HG03159 (cell line): ENCODE data around the gene FRMPD4.

ENCODE experiments used
- ATAC-seq: cut with Tn5 transposase; IDR thresholded peaks from one replicate; pipeline ENCODE4 v1.9.1; 2021; ENCODE audit warnings: mild to moderate bottlenecking, moderate library complexity; ENCODE audit not compliant: unreplicated experiment

FRMPD4 gene

DNA sequence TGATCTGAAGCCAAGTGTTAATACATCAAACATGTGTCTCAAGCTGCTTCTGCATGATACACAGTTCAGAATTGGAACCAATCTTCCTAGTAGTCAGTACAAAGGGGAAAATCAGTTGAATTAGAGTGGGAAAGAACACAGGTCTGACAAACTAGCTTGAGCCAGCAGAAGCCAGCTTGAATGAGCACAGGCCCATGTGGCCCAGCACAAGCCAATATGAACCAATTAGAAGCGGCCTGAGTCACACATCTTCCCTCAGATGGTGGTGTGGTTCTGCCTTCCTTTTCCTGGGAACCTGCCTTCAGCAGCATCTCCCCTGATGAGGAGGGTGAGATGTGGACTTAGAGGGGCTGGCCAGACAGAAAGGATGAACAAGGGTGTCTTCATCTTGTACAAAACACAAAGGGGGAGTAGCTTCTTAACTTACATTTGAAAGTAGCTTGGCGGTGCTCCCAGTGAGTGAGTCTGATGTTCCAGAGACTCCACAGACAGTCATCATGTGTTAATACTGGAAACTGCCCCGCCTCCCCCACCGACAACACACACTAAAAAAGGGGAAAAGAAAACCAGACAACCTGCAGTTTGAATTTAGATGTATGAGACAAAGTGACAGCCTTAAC is 72.0 kb downstream of the FRMPD4 start:
- no peak for ATAC-seq

DNA sequence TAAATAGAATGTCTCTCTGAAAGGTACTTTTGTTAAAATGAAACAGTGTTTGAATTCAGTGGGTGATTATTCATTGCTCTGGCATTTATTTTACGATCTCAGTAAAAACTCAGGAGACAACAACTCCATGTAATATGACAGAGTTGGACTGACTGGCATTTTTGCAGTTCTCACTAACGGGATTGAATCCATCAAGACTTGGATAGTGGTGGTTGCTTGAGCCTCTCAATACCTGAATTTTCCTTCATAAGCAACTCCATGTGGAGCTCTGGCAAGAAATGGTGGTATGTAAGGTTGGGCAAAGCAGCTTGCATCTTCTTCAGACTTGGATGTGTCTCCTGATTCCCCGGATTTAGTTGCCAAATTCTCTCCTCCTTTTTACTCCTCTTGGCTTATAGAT is 72.7 kb downstream of the FRMPD4 start:
- no peak for ATAC-seq

DNA sequence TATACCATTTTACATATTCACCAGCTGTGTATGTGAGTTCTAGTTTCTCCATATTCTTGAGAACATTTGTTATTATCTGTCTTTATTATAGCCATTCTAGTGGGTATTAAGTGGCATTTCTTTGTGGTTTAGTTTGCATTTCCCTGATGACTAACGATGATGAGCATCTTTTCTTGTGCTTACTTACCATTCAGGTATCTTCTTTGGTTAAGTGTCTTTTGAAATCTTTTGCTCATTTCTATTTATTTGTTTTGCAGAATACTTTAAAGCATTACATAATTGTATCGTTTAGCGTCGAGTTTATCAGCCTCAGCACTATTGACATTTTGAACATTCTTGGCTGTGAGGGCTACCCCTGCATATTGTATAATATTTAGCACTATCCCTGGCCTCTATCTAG is 85.4 kb downstream of the FRMPD4 start:
- ATAC-seq: no peak

DNA sequence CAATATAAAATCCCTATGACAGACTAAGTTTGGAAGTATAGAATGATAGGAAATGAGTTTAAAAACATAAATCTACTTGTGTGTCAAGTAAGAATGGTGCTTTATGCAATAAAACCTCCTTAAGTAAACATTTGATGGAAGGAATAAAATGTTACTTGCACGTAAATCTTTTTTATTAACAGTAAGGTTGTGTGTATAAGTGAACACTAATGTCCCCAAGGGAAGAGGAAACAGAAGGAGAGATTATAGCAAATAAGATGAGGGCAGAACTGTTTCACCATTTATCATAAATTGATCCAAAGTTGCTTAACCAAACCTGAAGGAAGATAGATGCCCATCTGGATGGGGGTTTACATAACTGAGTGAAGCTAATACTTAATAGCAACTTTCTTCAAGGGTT is 86.8 kb downstream of the FRMPD4 start:
- ATAC-seq: no peak

DNA sequence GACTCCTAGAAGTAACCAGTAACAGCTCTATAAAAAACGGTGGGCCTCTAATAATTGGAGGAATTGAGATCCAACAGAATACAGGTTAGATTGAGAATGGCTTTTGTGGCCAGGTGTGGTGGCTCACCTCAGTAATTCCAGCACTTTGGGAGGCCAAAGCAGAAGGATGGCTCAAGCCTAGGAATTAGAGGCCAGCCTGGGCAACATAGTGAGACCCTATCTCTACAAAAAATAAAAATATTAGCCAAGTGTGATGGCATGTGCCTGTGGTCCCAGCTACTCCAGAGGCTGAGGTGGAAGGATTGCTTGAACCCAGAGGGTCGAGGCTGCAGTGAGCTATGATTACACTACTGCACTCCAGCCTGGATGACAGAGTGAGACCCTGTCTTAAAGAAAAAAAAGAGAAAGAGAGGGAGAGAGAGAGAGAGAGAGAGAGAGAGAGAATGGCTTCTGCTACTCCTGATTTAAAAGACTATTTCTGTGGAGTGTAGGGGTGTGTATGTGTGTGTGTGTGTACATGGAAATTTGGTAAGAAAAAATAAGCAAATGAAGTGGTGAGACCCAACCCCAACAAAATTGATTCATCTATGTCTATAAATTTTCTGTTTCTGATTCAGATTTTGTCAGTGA is 89.3 kb downstream of the FRMPD4 start:
- no peak for ATAC-seq

DNA sequence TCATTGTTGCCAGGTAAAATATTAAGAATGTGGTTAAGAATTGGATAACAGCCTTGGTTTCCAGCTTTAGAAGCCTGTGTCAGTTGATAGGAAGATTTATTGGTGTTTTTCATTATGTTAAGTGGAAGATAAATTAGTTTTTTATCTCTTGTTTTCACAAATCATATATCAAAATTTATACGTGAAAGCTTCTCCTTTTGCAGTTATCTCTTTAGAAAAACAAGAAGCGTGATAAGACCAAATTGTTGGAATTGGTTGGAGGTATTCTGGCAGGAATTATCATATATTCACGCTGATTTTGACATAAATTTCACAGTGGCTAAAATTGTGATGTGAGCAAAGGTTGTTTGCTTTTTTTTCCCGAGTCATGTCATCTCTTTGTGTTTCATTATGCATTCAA is 90.6 kb downstream of the FRMPD4 start:
- no peak for ATAC-seq

DNA sequence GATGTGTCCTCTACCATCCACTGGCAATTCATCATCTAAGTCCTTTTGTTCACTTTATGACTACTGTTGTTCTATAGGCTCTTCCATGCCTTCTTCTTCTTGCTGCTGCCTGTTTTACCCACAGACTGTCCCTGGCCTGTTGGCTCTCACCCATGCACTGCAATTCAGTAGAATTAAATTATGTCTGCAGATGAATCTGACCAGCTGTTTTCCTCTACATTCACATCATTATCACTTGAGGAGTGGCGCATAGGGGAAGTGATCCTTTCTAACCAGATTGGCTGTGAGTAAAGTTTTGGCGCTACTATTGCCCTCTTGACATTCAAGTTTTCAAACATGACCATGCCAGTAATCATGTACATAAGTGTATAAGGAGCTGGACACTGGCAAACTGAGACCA is 91.7 kb downstream of the FRMPD4 start:
- ATAC-seq: no peak

DNA sequence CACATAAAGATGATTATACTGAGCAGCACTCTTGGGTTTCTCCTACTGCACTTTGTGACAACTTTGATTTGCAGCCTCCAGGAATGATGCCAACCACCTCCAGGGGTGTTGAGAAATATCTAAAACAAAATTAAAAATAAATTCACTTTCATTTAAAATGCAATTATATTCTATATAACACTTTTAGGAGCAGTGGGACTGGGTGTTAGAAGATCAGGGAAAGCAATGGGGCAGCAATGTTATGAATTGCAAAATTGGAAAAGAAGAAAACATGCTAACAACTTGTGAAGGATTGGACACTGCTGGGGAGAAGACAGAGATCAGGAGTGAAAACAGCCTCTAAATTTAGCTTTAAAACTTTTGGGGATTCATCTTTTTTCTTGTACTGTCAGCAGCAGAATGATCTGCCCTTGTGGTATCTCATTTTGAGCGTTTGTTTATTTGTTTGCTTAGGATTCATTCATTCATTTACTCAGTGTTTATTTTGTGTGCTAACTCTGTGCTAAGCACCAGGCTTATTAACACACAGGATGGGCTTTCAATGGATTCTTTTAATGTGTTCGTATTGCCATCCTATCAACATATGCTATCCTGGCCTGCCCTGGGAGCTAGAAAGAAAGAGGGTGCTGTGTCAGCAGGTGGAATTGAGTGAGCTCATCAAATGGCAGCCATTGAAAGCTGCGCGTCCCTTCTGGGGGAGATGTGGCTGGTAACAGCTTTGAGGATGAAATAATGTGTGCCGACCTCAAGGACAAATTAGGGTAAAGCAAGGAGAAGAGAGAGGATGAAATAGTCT is 96.5 kb downstream of the FRMPD4 start:
- ATAC-seq: no peak

DNA sequence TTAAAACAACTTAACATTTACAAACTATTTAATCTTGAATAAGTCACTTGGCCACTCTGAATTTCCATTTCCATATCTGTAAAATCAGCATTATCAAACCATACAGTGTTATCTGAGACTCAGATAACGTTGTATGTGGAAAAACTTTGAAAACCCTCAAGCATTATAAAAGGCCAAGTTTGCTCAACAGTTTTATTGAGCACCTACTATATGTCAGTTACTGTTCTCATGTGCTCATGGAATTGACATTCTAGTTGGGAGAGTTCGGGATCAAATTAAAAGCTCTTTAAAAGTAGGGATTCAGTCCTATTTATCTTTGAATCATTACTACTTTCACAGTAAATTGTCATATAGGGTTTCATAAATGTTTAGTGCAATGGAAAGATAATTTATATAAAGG is 97.9 kb downstream of the FRMPD4 start:
- no peak for ATAC-seq

DNA sequence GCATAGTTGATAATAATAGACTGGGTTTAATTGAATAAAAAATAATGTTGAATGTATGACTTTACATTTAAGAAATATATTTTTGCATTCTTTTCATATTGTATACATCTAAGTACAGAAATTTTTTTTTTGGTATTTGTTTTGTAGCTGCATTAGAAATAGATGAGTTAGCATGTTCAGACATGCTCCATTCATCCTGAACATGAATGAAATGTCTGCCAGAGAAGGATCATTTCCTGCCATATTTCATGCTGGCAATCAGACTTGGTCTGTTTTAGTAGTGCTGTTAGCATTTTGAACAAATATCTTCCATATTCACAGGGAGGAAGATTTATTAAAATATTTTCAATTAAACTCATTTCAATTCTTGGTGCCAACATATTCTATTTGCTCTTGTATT is 98.9 kb downstream of the FRMPD4 start:
- no peak for ATAC-seq

DNA sequence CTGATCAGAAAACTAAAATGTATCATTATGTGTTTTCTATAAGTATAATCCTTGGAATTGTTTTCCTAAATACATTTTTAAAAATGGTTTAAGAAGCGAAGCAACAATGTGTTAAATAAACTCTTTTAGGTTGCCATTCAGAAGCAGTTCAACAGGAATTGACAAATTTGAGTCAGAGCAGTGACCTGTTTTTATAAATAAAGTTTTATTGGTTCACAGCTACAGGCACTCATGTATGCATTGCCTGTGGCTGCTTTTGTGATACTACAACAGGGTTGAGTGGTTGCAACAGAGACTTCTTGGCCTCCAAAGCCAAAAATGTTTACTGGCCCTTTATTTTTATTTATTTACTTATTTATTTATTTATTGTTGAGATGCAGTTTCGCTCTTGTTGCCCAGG is 99.5 kb downstream of the FRMPD4 start:
- ATAC-seq: no peak

DNA sequence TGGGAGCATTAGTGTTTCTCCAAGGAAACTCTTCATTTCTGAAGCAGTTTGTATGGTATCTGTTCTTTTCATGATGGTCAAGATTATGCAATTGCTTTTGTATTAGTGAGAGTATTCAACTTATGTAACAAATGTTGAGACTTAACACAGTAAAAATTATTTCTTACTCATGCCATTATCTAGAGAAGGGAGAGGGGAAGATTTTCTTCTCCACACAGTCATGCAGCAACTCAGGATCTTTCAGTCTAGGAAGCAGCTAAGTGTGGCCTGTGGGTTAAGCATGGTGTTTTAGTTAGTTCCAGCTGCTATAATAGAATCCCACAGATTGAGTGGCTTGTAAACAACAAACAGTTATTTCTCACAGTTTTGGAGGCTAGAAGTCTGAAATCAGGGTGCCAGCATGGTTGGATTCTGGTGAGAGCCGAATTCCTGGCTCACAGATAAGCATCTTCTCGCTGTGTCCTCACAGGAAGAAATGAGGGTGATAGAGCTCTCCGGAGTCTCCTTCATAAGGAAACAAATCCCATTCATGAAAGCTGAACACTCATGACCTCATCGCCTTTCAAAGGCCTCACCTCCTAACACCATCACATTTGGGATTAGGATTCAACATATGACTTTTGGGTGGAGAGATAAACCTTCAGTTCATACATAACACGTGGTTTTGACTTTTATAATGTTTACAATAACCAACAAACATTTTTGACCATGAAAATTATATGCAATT is 101.2 kb downstream of the FRMPD4 start:
- ATAC-seq: no peak

DNA sequence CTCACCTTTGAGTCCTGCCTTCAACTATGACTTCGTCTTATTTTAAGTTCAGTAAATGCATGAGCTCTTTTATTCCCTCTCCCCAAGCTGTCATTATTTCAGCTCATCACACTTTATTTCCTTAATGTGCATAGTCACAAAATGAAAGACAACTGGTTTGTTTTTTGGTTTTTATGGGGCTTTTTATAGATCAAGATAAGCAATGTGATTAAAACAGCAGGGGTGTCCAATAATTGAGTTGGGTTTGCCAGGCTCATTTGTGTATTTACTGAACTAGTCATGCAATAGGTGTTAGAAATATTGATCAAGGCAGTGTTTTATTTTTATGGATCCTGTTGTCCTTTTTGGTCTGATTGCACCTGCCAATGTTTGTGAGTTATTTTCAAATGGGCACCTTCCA is 102.2 kb downstream of the FRMPD4 start:
- ATAC-seq: no peak

DNA sequence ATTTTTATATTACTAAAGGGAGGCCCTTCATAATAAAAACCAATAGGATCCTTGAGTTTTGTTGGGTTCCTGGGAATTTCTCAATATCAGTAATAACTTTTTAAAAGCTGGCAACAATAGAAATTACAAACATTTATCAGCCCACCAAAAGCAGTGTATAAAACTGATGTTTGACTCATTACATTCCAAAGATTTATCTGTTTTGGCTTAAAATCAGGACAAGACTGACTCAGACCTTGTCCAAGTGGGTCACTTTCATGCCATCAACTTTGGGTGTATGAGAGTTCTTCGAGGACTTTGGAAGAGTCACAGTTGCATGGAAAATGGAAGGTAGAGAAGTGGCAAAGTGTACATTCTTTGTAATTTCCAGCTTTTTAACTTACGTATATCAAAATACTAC is 102.8 kb downstream of the FRMPD4 start:
- no peak for ATAC-seq

DNA sequence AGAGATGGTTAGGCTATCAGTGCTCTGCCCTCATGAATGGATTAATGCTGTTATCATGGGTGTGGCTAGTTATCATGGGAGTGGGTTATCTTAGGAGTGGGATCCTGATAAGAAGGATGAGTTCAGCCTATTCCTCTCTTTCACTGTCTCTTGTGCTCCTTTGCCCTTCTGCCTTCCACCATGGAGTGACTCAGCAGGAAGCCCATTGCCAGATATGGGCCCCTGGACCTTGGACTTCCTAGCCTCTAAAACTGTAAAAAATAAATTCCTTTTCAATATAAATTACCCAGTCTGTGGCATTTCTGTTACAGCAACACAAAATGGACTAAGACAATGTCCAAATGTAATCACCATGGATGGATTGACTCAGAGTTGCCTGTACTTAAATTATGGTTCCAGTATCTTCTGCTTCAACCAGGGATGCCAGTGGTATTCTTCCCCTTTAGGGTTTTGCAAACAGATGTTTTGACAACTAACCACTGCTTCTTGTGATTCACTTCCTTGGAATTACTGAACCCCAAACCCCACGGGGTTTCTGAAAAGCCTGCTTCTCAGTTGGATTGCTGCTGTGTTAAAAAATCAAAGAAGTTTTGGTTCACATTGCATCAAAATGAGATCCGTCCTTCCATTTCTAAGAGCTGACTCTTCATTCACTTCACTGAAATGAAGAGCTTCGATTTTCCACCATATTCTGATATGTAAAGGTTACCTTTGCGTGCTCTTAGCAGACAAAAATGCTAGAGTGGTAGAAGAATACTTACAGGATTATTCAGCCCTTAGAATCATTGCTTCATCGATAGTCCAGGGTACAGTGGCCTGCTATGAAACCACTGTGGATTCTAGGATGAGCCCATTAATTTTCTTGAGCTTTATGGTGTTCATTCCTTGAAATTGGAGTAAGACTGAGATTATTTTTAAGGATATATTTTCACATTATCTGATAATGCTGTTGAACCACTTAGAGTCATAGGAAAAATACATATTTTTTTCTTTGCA is 107.7 kb downstream of the FRMPD4 start:
- no peak for ATAC-seq

DNA sequence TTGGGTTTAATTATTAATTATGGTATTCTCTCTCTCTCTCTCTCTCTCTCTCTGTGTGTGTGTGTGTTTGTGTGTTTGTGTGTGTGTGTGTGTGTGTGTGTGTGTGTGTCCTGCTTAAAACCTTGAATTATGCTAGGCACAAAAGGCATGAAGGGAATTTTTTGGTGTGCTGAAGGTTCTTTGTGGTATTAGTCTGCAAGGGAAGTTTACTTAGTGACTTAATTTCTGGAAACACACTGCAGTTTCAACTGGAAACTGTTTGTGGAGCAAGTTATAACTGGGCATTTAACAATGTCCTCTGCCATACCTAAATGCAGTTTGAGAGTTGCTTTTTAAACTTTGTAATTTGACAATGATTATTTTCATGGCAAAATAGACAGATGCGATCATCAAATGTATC is 111.7 kb downstream of the FRMPD4 start:
- ATAC-seq: no peak

DNA sequence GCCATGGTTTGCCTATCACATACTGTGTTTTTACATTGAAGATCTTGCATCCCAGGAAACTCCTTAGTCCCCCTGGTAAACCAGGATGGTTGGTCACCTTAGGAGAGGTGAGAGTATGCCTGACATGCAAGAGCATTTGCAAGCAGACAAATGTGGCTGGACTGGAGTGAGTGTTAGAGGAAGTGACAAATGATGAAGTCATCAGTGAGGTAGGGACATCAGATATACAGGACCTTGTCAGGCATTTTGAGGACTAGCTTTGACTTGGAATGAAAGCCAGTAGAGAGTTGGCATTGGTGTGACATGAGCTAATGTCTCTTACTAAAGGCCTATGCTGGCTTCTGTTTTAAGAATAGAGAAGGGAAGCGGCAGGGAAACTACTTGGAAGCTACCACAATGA is 124.9 kb downstream of the FRMPD4 start:
- no peak for ATAC-seq

DNA sequence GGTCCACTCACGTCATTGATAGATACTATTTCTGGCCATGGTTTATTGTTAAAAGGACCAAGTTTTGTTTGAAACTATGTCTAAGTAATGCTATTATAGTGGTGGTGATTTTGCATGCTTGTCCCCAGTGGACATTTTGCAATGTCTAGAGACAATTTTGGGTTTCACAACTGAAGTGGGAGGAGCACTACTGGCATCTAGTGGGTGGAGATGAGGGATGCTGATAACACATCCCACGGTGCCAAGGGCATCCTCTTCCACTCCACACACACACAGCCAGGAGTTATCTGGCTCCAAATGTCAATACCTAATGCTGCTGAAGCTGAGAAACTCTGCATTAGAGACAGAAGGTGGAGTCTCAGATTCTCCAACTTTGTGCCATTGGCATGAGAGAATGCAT is 131.2 kb downstream of the FRMPD4 start:
- no peak for ATAC-seq

DNA sequence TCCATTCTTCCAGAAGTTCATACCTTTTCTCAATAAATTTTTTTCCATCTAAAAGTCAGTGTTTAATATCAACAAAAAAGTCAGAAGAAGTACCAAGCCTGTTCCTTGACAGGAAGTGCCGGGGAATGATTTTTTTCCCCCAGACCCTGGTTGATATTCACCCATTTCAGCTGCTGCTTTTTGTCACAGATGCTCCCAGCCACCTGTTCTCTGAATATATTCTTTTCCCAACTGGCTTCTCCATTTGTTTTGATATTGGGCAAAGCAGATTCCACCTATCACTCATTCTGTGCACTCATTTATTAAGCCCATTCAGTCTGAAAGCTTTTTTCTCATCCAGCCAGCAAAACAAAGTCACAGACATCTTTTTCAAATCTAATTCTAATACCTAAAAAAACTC is 139.9 kb downstream of the FRMPD4 start:
- ATAC-seq: no peak

DNA sequence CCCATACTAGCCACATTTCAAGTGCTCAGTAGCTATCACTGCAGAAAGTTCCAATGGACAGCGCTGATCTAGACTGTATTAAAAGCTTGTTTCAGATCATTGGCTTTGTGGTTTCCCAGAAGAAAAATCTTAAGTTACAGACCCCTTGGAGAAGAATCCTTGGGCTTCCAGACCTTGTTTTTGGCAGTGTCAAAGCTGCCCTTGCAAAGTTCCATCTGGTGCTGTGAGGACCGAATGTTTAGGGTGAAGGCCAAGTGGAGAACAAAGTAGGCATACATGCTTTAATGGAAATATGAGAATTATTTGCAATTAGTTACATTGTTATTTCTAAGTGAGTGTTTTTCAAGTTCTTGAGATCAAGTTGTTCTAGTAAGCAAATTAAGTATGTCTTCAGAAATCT is 144.7 kb downstream of the FRMPD4 start:
- no peak for ATAC-seq
